ENCODE measurements around the gene ERN1.

- peak; percentile 53; the same call in 1 of the 2 replicates for TF ChIP-seq GATA2 (IDR thresholded peaks at IDR 0.05; ENCODE audit: low read depth, low read length)
- TF ChIP-seq GATA3 (IDR thresholded peaks at IDR 0.05; ENCODE audit: low read depth, low read length) = no peak
These were observed 72.2 kb downstream of the ERN1 start for GRCh38 chr17:64057701-64058263.

All from SH-SY5Y (cell line).